Loucy (cell line): ENCODE measurements around the gene MPL.

Experiments
- CTCF ChIP-seq: fragments of 200-600 bp; sonication (generic); conservative IDR thresholded peaks from 2 replicates; pipeline ENCODE4 v1.5.1; 2014; ENCODE audit warnings: mild to moderate bottlenecking, antibody characterized with exemption, low read length
- EZH2phosphoT487 ChIP-seq: fragments of 200-600 bp; IDR thresholded peaks from 2 replicates; pipeline ENCODE4 v1.6.1; 2018; ENCODE audit warnings: antibody characterized with exemption, mild to moderate bottlenecking, moderate library complexity, borderline replicate concordance

GRCh38 chr1:43315963-43316737 lies 21.5 kb upstream of the MPL start:
- no peak for TF ChIP-seq CTCF
- no peak for TF ChIP-seq EZH2phosphoT487
